GM18909 (cell line): ENCODE measurements around the gene GALNT3.

Experiments used
- ATAC-seq: cut with Tn5 transposase; IDR thresholded peaks from one replicate; pipeline ENCODE4 v1.9.1; 2021; ENCODE audit warnings: mild to moderate bottlenecking; ENCODE audit not compliant: unreplicated experiment, poor library complexity

GALNT3 gene

GRCh38 chr2:165796819-165797530, 2.9 kb upstream of the GALNT3 start:
- ATAC-seq = no peak

GRCh38 chr2:165796129-165796528, 2.1 kb upstream of the GALNT3 start:
- no peak for ATAC-seq

- ATAC-seq = peak; percentile 23
These were observed 964 bp upstream of the GALNT3 start for GRCh38 chr2:165795011-165795410.

- ATAC-seq = peak; percentile 99
These were observed 485 bp upstream of the GALNT3 start for GRCh38 chr2:165794536-165794928.

GRCh38 chr2:165793161-165793778, 777 bp downstream of the GALNT3 start:
- ATAC-seq = peak; percentile 0

- ATAC-seq = no peak
These were observed 2.0 kb downstream of the GALNT3 start for GRCh38 chr2:165792104-165792454.

- no peak for ATAC-seq
These were observed 2.5 kb downstream of the GALNT3 start for GRCh38 chr2:165791421-165792103.

- no peak for ATAC-seq
These were observed 3.6 kb downstream of the GALNT3 start for GRCh38 chr2:165790466-165790865.

- no peak for ATAC-seq
These were observed 6.7 kb downstream of the GALNT3 start for GRCh38 chr2:165787334-165787733.

GRCh38 chr2:165779706-165780105, 14.3 kb downstream of the GALNT3 start:
- no peak for ATAC-seq

GRCh38 chr2:165778653-165779451, 15.2 kb downstream of the GALNT3 start:
- no peak for ATAC-seq

- no peak for ATAC-seq
These were observed 15.9 kb downstream of the GALNT3 start for GRCh38 chr2:165778187-165778556.

GRCh38 chr2:165777522-165778186, 16.4 kb downstream of the GALNT3 start:
- no peak for ATAC-seq

GRCh38 chr2:165776796-165777195, 17.3 kb downstream of the GALNT3 start:
- no peak for ATAC-seq

GRCh38 chr2:165776013-165776412, 18.0 kb downstream of the GALNT3 start:
- ATAC-seq = no peak

GRCh38 chr2:165773684-165774083, 20.4 kb downstream of the GALNT3 start:
- no peak for ATAC-seq

GRCh38 chr2:165772183-165772582, 21.9 kb downstream of the GALNT3 start:
- no peak for ATAC-seq

- no peak for ATAC-seq
These were observed 27.6 kb downstream of the GALNT3 start for GRCh38 chr2:165766326-165766927.

- ATAC-seq = no peak
These were observed 31.3 kb downstream of the GALNT3 start for GRCh38 chr2:165762723-165763122.
